Measurements from ENCODE around the gene WFS1. TPM values are rescaled to one million over a fixed set of nuclear protein-coding genes. Genes with fewer than 3 reads are reported as not detected.

WFS1 gene
- total and polyA plus RNA-seq, 9 donors: 33.2 to 174 (median 126) TPM

DNA sequence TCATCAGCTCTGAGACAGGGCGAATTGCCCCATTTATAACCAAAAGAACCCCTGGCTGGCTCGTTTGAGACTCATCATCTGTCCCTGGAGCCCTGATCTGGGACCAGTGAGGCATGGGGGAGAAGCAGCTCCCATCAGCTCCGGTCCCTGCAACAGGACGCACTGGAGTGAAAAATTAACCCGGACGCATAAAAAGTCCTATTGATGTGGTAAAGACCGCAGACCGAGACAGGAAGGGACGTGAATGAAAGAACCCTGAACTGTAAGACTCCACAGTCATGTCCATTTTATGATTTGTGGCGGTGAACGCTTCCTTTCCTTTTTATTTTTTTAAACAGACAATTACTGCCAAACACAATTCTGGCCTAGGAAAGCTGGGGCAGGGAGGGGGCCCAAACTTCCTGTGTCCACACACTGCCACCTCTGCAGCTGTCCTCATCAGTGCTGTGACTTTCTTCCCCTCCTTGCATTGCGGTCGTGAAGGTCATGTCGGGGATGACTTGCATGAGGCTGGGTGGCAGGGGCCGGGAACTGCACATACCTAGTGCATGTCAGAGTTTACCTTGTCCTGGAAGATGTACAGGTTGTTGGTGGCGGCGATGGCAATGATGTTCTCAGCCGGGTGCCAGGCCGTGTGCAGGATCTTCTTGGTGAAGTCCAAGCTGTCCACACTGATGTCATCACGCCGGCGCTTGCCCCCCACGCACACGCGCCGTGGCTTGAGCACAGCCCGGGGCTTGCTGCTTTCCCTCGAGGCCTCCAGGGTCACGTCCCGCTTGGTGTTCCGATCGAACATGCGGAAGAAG lies 53.3 kb downstream of the WFS1 start:
- Histone ChIP-seq H3K4me1 (ENCODE audit: insufficient read depth) (no peaks in the 10 kb centered on the region), H3K27me3 (no peaks in the 10 kb centered on the region), H3K27ac (no peak overlapping the region), H3K9me3 (no peaks in the 10 kb centered on the region), H3K36me3 (no peaks in the 10 kb centered on the region), H3K4me3 (no peak overlapping the region)
- TF ChIP-seq, protein P1, sequence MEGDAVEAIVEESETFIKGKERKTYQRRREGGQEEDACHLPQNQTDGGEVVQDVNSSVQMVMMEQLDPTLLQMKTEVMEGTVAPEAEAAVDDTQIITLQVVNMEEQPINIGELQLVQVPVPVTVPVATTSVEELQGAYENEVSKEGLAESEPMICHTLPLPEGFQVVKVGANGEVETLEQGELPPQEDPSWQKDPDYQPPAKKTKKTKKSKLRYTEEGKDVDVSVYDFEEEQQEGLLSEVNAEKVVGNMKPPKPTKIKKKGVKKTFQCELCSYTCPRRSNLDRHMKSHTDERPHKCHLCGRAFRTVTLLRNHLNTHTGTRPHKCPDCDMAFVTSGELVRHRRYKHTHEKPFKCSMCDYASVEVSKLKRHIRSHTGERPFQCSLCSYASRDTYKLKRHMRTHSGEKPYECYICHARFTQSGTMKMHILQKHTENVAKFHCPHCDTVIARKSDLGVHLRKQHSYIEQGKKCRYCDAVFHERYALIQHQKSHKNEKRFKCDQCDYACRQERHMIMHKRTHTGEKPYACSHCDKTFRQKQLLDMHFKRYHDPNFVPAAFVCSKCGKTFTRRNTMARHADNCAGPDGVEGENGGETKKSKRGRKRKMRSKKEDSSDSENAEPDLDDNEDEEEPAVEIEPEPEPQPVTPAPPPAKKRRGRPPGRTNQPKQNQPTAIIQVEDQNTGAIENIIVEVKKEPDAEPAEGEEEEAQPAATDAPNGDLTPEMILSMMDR (IDR thresholded peaks at IDR 0.05): no peak
- TF ChIP-seq EP300 (IDR thresholded peaks at IDR 0.05): no peak
- no peak for TF ChIP-seq POLR2A (IDR thresholded peaks at IDR 0.05)
- intact Hi-C loops (cut with DNase I): no loop called here
- 86 to 90% (median 86%) methylated on average over 33 of the region's 33 CpGs for whole genome bisulfite sequencing, 3 donors
- no peak for DNase-seq

GRCh38 chr4:6324461-6324998 lies 54.9 kb downstream of the WFS1 start:
- Histone ChIP-seq H3K27me3 (no peaks in the 10 kb centered on the region), H3K4me1 (ENCODE audit: insufficient read depth) (no peaks in the 10 kb centered on the region), H3K4me3 (no peak overlapping the region), H3K9me3 (no peaks in the 10 kb centered on the region), H3K36me3 (no peaks in the 10 kb centered on the region), H3K27ac (no peak overlapping the region)
- DNase-seq: no peak
- TF ChIP-seq POLR2A (IDR thresholded peaks at IDR 0.05) (no peak), EP300 (IDR thresholded peaks at IDR 0.05) (no peak)
- TF ChIP-seq, protein P1 (IDR thresholded peaks at IDR 0.05): no peak
- intact Hi-C loops (cut with DNase I): no loop called here
- WGBS, 3 donors: 69 to 78% (median 74%) methylated on average over 15 of the region's 15 CpGs

DNA sequence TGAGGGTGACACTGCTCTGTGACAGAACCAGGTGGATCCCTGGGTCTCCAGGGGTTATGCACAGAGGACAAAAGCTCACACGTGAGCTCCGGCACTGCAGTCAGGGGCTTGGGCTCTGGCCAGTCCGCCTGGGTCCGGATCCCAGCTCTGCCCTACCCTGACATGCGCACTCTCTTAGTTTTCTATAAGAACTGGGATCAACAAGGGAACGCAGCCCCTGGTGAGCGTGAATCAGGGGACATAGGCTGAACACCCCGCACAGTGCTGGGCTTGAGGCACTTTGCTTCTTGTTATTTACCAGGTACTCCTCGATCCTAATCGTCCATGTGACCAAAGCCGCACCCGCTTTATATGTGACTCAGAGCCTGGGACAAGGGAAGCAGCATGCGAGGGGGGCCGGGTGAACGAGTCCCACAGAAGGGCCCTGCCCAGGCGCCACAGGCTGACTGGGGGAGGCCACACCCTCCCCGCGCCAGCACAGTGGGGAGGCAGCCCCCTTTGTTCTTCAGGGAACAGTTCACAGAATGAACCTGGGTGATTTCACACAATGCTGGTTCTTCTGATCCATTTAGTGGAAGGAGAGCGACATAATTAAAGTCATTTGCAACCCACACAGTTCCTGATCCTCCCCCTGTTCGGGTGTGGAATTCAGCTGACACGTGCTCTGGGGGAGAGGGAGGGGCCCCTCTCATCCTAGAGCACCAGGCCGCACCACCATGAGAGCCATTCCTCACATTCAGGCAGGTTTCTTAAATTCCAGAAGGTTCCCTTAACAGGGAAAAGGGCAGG lies 55.5 kb downstream of the WFS1 start:
- H3K27ac ChIP-seq: no peak overlapping the region
- intact Hi-C loops (cut with DNase I): loop anchor here in 1 of 4 donors (5.0 kb wide), 1 partner anchor 63 kb away; no protein-coding TSS in a partner anchor
- WGBS, 3 donors: 72 to 75% (median 74%) methylated on average over 22 of the region's 22 CpGs
- no peaks in the 10 kb centered on the region for H3K9me3 ChIP-seq
- no peak overlapping the region for H3K4me3 ChIP-seq
- no peaks in the 10 kb centered on the region for H3K4me1 ChIP-seq (ENCODE audit: insufficient read depth)
- no peaks in the 10 kb centered on the region for H3K27me3 ChIP-seq
- H3K36me3 ChIP-seq: no peaks in the 10 kb centered on the region
- TF ChIP-seq, protein P1 (IDR thresholded peaks at IDR 0.05): no peak
- TF ChIP-seq POLR2A (IDR thresholded peaks at IDR 0.05) (no peak), EP300 (IDR thresholded peaks at IDR 0.05) (no peak)
- DNase-seq: no peak

DNA sequence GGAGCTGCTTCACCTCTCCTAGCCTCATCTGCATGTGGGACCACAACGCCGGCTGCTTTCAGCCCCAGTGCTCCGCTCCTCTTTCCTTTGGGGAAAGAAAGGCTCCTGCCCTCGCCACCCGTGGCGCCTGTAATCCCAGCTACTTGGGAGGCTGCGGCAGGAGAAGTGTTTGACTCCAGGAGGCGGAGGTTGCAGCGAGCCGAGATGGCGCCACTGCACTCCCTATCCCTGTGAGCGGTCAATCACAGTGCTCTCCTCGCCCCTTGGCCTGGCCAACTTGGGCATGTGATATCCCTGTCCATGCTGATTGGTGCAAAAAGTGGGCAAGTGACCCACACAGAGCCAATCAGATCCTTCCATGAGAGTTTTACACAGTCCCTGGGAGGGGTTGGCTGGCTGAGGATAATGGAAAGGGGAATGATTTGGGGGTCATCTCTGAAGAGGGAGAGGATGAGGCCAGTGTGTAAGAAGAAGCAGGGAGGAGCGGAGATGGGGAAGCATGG lies 56.2 kb downstream of the WFS1 start:
- no peak overlapping the region for H3K27ac ChIP-seq
- WGBS, 3 donors: 84 to 92% (median 87%) methylated on average over 14 of the region's 14 CpGs
- intact Hi-C loops (cut with DNase I): loop anchor here (2.0 to 5.0 kb wide), 3 partner anchors 64 to 75 kb away; no protein-coding TSS in a partner anchor

More for the DNA sequence above, 56.2 kb downstream of the WFS1 start:
- Histone ChIP-seq H3K9me3 (no peaks in the 10 kb centered on the region), H3K4me1 (ENCODE audit: insufficient read depth) (no peaks in the 10 kb centered on the region), H3K36me3 (no peaks in the 10 kb centered on the region), H3K4me3 (no peak overlapping the region), H3K27me3 (no peaks in the 10 kb centered on the region)
- TF ChIP-seq EP300 (IDR thresholded peaks at IDR 0.05) (no peak), POLR2A (IDR thresholded peaks at IDR 0.05) (no peak)
- TF ChIP-seq, protein P1 (IDR thresholded peaks at IDR 0.05): no peak
- no peak for DNase-seq
